GM12874 (cell line): ENCODE results near the gene CABCOCO1.

Experiments
- TF ChIP-seq, protein P1 (sequence below): IDR thresholded peaks from 2 replicates; pipeline ENCODE4 v1.5.1; 2011; ENCODE audit warnings: low read depth, mild to moderate bottlenecking, control low read depth, low read length, moderate library complexity; ENCODE audit not compliant: insufficient read depth

CABCOCO1 gene

DNA sequence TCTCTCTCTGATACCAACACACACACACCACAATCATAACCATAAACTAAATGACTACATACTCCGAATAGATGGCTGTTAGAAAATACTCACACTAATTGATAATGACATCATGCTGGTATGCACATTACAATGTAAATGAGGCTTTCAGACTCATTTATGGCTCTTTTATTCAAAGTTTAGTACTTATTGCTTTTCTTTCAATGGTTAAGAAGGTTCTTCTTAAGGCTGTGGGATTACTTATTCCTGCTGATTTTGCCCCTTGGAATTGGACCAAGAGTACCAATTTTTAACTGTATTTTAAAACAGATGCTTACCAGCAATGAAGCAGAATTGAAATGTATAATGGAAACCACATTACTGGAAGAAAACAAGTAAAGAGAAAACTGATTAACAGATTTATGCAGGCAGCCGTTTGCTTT is 20.6 kb upstream of the CABCOCO1 start:
- TF ChIP-seq, protein P1, sequence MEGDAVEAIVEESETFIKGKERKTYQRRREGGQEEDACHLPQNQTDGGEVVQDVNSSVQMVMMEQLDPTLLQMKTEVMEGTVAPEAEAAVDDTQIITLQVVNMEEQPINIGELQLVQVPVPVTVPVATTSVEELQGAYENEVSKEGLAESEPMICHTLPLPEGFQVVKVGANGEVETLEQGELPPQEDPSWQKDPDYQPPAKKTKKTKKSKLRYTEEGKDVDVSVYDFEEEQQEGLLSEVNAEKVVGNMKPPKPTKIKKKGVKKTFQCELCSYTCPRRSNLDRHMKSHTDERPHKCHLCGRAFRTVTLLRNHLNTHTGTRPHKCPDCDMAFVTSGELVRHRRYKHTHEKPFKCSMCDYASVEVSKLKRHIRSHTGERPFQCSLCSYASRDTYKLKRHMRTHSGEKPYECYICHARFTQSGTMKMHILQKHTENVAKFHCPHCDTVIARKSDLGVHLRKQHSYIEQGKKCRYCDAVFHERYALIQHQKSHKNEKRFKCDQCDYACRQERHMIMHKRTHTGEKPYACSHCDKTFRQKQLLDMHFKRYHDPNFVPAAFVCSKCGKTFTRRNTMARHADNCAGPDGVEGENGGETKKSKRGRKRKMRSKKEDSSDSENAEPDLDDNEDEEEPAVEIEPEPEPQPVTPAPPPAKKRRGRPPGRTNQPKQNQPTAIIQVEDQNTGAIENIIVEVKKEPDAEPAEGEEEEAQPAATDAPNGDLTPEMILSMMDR: no peak

DNA sequence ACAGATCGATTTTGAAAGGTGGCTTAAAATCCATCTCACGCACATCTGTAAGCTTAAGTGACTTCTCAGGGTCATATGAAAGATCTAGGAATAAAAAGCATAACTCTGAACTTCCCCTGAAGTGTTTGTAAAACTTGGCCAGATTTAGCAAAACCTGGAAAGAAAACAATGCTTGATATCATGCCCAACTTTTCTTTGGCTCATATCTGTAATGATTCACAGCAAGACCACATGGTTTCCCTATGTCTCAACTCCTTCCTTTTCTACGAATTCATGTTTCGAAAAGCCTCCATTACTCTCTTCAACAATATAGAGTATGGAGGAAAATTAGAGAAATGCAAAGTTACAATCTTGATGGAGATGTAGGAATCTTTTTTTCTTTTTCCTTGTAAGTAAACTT is 20.1 kb upstream of the CABCOCO1 start:
- TF ChIP-seq, protein P1: no peak

DNA sequence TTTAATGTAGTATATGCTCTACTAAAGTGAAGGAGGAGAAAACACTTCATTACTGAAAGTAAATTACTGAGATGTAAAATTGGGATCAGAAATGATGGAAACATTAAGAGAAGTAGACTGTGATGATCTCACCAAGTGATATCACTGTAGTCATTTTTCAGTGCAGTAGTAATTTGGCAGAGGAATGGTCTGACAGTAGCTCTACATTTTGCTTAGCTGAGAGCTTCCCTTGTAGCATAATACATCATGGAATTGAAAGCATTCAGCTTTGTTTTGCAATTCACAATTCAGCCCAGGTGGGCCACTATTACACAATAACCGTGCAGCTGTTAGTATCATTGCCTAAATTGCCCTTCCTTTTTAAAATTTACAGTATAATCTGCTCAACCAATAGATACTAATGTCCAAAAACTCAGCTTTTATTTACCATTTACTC is 19.4 kb upstream of the CABCOCO1 start:
- TF ChIP-seq, protein P1: no peak

DNA sequence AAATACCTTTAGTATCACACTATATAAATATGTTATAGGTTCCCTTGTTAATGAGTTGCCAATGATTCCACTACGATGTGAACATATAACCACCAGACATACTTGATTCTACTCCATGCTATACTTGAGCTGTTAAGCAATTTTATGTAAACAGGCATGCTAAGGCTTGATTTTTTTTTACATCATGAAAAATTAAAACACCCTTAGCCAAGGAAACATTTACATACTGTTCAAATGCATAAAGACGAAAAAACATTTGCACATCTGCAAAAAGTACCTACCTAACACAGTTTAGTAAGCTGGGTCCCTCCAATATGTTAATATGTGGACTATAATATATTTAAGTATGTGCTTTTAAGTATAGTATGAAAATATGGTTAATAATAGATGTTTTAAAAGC is 9.0 kb upstream of the CABCOCO1 start:
- TF ChIP-seq, protein P1: no peak

DNA sequence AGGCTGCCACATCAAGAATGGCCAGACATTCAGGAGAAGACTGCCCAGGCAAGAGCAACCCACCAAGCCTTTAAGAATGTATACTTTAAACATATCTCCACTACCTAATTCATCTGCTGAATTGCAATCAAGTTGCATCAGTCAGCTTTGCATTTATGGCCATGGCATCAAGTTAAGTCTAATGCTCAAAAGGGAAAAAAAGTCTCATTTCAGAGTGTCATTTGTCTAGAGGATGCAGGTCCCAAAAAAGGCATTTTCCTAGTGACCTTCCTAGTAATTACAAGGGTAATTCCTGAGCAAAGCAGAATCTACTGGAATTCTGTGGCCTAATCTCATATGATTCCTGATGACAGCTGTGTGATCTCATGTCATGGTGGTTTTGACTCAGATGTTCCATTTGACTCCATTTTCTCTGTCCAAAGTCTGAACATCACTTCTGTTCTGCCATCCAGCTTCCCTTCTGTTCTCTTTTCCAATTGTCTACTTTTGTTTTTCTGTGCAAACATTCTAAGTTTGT is 7.3 kb upstream of the CABCOCO1 start:
- TF ChIP-seq, protein P1: no peak

DNA sequence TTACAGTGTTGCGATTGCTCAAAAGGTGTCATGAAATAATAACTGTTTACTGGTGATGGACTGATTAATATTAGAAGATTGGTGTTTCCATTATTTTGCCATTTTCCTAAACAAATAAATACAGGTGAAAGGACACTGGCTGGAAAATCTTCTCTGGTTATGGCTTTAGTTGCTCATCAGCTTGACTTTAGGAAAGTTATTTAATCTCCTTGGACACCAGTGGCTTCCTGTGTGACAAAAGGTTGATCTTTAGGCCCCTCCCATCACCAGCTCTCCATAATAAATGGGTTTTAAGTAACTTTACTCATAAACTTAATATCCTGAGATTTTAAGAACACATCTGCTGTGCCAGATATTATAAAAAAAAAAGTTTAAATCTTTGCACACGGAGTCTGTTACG is 737 bp downstream of the CABCOCO1 start:
- TF ChIP-seq, protein P1: no peak

DNA sequence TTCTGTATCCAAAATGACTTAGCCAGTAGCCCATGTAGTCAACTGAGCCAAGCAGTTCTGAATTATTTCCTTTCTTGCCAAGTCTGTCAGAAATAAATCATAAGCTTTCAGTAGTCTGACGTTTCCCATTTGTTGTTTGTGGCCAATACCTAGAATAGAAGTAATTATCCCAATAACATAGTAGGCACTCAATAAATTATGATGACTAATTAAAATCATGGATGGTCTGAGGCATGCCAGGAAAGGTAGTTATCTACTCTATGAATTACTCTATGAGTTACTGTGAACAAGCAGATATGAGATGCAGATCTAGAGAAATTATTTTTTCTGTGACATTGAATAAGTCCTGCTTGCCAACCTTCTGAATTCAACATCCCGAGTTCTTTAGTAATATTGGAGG is 2.3 kb downstream of the CABCOCO1 start:
- TF ChIP-seq, protein P1: no peak
